ENCODE results near the gene RBM23. TPM values are rescaled to one million over a fixed set of nuclear protein-coding genes. Genes with fewer than 3 reads are reported as not detected.

The RBM23 gene
- polyA plus RNA-seq, 1 of the 3 experiments (the other 2 are of a cell fraction): 65.5 TPM

GRCh38 chr14:22892488-22892887 lies 26.5 kb downstream of the RBM23 start:
- H3K27ac ChIP-seq (ENCODE audit: low read depth in 2 of 2, low read length in 1 of 2): no peak overlapping the region

GRCh38 chr14:22890416-22890815 lies 28.5 kb downstream of the RBM23 start:
- no peaks in the 10 kb centered on the region for H4K20me1 ChIP-seq (ENCODE audit: insufficient read depth)
- ChIA-PET CTCF (interaction anchor here (1.6 to 13.0 kb wide), 4 partner anchors 11 to 68 kb away, joined by 4 to 96 read pairs (median 14); no protein-coding TSS in a partner anchor), POLR2A (no interaction called here)
- DNase-seq: no peak
- H3K27ac ChIP-seq (ENCODE audit: low read depth in 2 of 2, low read length in 1 of 2): no peak overlapping the region
- peaks cover 6% of the 10 kb centered on the region; the same call in 1 of the 2 replicates for H3K79me2 ChIP-seq (ENCODE audit: insufficient read depth)
- no peak overlapping the region for H3K4me2 ChIP-seq
- H3K4me1 ChIP-seq (ENCODE audit: control insufficient read depth in 1 of 2, insufficient read depth in 2 of 2, low read depth in 1 of 2, low read length in 1 of 2): peaks cover 8 to 19% of the 10 kb centered on the region in 2 experiments; a peak in 2 of 4 replicates
- no peaks in the 10 kb centered on the region for H3F3A ChIP-seq (replicated peaks; ENCODE audit: insufficient read depth)
- TF ChIP-seq IRF3 (IDR thresholded peaks at IDR 0.05; ENCODE audit: low read depth, low read length) (no peak), TCF12 (IDR thresholded peaks at IDR 0.05) (no peak), GATA2 (CRISPR knock-in tag; IDR thresholded peaks at IDR 0.05) (no peak), PBX3 (IDR thresholded peaks at IDR 0.05) (no peak), RFX5 (IDR thresholded peaks at IDR 0.05; ENCODE audit: low read length) (no peak), CHD2 (IDR thresholded peaks at IDR 0.05; ENCODE audit: low read length, partially characterized antibody) (no peak), MEF2A (IDR thresholded peaks at IDR 0.05; ENCODE audit: borderline replicate concordance, low read depth) (no peak), CTCF (IDR thresholded peaks at IDR 0.05) (no peak), NRF1 (IDR thresholded peaks at IDR 0.05; ENCODE audit: low read depth, low read length) (no peak), EP300 (IDR thresholded peaks at IDR 0.05; ENCODE audit: borderline replicate concordance in 1 of 2, low read depth in 1 of 2, low read length in 1 of 2) (no peak), FOXM1 (IDR thresholded peaks at IDR 0.05; ENCODE audit: low read depth) (no peak)
- no peaks in the 10 kb centered on the region for H3K9me2 ChIP-seq
- no peaks in the 10 kb centered on the region for H3K27me3 ChIP-seq (ENCODE audit: insufficient read depth)
- no peaks in the 10 kb centered on the region for H3K36me3 ChIP-seq (replicated peaks in 1 of 2; ENCODE audit: control insufficient read depth in 1 of 2, insufficient read depth in 2 of 2, low read length in 1 of 2)
- H2AFZ ChIP-seq (ENCODE audit: low read depth): no peak overlapping the region
- no peak overlapping the region for H3K4me3 ChIP-seq (ENCODE audit: low read depth in 2 of 2, low read length in 1 of 2)
- WGBS (ENCODE audit: low lambda C conversion rate): 70% methylated on average over 1 of the region's 1 CpG
- no peaks in the 10 kb centered on the region for H3K9me3 ChIP-seq
- H3K9ac ChIP-seq: no peak overlapping the region

More at GRCh38 chr14:22892488-22892887, 26.5 kb downstream of the RBM23 start:
- Histone ChIP-seq H3K27me3 (ENCODE audit: insufficient read depth) (no peaks in the 10 kb centered on the region), H3K4me1 (ENCODE audit: control insufficient read depth in 1 of 2, insufficient read depth in 2 of 2, low read depth in 1 of 2, low read length in 1 of 2) (peaks cover 8 to 9% of the 10 kb centered on the region in 2 experiments; a peak in 2 of 4 replicates), H3K4me3 (ENCODE audit: low read depth in 2 of 2, low read length in 1 of 2) (no peak overlapping the region), H3F3A (replicated peaks; ENCODE audit: insufficient read depth) (no peaks in the 10 kb centered on the region), H3K9ac (no peak overlapping the region), H4K20me1 (ENCODE audit: insufficient read depth) (no peaks in the 10 kb centered on the region), H2AFZ (ENCODE audit: low read depth) (no peak overlapping the region), H3K9me3 (no peaks in the 10 kb centered on the region), H3K4me2 (no peak overlapping the region), H3K9me2 (no peaks in the 10 kb centered on the region), H3K79me2 (ENCODE audit: insufficient read depth) (peaks cover 6% of the 10 kb centered on the region; the same call in 1 of the 2 replicates), H3K36me3 (replicated peaks in 1 of 2; ENCODE audit: control insufficient read depth in 1 of 2, insufficient read depth in 2 of 2, low read length in 1 of 2) (no peaks in the 10 kb centered on the region)
- DNase-seq: no peak
- ChIA-PET CTCF (interaction anchor here (2.0 to 13.0 kb wide), 4 partner anchors 9 to 39 kb away, joined by 4 to 96 read pairs (median 12); partner anchors contain the start of genes LRP10 and REM2), POLR2A (no interaction called here)
- 93% methylated on average over 7 of the region's 7 CpGs for WGBS (ENCODE audit: low lambda C conversion rate)
- TF ChIP-seq CHD2 (IDR thresholded peaks at IDR 0.05; ENCODE audit: low read length, partially characterized antibody) (no peak), NRF1 (IDR thresholded peaks at IDR 0.05; ENCODE audit: low read depth, low read length) (no peak), YY1 (IDR thresholded peaks at IDR 0.05; ENCODE audit: low read depth) (no peak), USF1 (IDR thresholded peaks at IDR 0.05; ENCODE audit: borderline replicate concordance, low read depth) (no peak), MXI1 (IDR thresholded peaks at IDR 0.05; ENCODE audit: low read depth, low read length) (no peak), SIN3A (IDR thresholded peaks at IDR 0.05; ENCODE audit: borderline replicate concordance, low read depth, low read length) (no peak), MAX (IDR thresholded peaks at IDR 0.05; ENCODE audit: low read depth) (no peak)
